Endothelial cell of umbilical vein (primary cell): ENCODE measurements around the gene PALM. TPM values are rescaled to one million over a fixed set of nuclear protein-coding genes. Genes with fewer than 3 reads are reported as not detected.

Source experiments
- BruUV-seq: library from RNA; stranded (reverse); fragments of 400-500 nt; replicated peaks from 2 replicates; lab custom pipeline; 2021; lab: Mats Ljungman, UMichigan
- CTCF ChIA-PET: fragments of 300-600, 350-600 bp; sonication (Branson Sonifier 250); formaldehyde crosslinking; loops from one replicate; lab custom pipeline; 2021; ENCODE audit warnings: antibody characterized with exemption, inconsistent platforms; lab: Charles Lee
- POLR2A ChIA-PET: fragments of 300-600, 350-600 bp; sonication (Branson Sonifier 250); formaldehyde crosslinking; loops from one replicate; lab custom pipeline; 2021; ENCODE audit warnings: antibody characterized with exemption, inconsistent platforms; lab: Charles Lee
- DNase-seq: peaks from one replicate; pipeline ENCODE4 v3.0.0-alpha.2; 2011; ENCODE audit warnings: low read depth, low spot score
- FAIRE-seq: peaks from 2 replicates; lab custom pipeline; 2011; peaks lifted over from hg19 to GRCh38; lab: Jason Lieb, UNC
- H2AFZ ChIP-seq: 2 replicates; pipeline ENCODE4 v1.6.0; 2012; ENCODE audit warnings: low read depth, low read length, control low read depth, inconsistent platforms
- H3K27ac ChIP-seq: 2 replicates; pipeline ENCODE4 v1.5.1; 2011; ENCODE audit warnings: low read depth, mild to moderate bottlenecking, control low read depth, low read length, moderate library complexity; ENCODE audit not compliant: insufficient read depth
- H3K27me3 ChIP-seq, 2 experiments: 2 replicates each; pipeline versions ENCODE4 v1.6.0 to v1.6.1; 2011; ENCODE audit warnings: low read length in 2 of 2, mixed read lengths in 1 of 2; ENCODE audit not compliant: control insufficient read depth in 2 of 2, insufficient read depth in 2 of 2
- H3K36me3 ChIP-seq, 2 experiments: 2 replicates in 1 of 2; 3 replicates in 1 of 2; pipeline ENCODE4 v1.5.1; 2011; ENCODE audit warnings: low read length in 2 of 2, mild to moderate bottlenecking in 1 of 2, moderate library complexity in 1 of 2; ENCODE audit not compliant: control insufficient read depth in 2 of 2, insufficient read depth in 2 of 2; ENCODE audit errors: extremely low read depth in 1 of 2
- H3K4me1 ChIP-seq: 3 replicates; pipeline ENCODE4 v1.5.1; 2011; ENCODE audit warnings: mild to moderate bottlenecking, low read length; ENCODE audit not compliant: control insufficient read depth, insufficient read depth; ENCODE audit errors: extremely low read depth
- H3K4me2 ChIP-seq: 2 replicates; pipeline ENCODE4 v1.6.1; 2011; ENCODE audit warnings: low read length, control low read depth, mixed read lengths; ENCODE audit not compliant: insufficient read depth
- H3K4me3 ChIP-seq, 3 experiments: fragments of 200-600 bp in 1 of 3; sonication (generic), shearing (Covaris generic) in 1 of 3; replicated peaks in 1 of 3; 2 replicates each; pipeline ENCODE4 v1.5.1; 2011 to 2016; ENCODE audit warnings: control low read depth in 3 of 3, low read length in 3 of 3, mild to moderate bottlenecking in 2 of 3, inconsistent platforms in 1 of 3, low read depth in 1 of 3, moderate library complexity in 1 of 3; ENCODE audit not compliant: insufficient read depth in 1 of 3
- H3K79me2 ChIP-seq: 2 replicates; pipeline ENCODE4 v1.6.0; 2012; ENCODE audit warnings: low read length, inconsistent platforms; ENCODE audit not compliant: control insufficient read depth, insufficient read depth
- H3K9ac ChIP-seq: replicated peaks from 2 replicates; pipeline ENCODE3; 2011; ENCODE audit warnings: low read length, control low read depth; ENCODE audit not compliant: insufficient read depth; ENCODE audit errors: extremely low read depth
- H3K9me1 ChIP-seq: replicated peaks from 3 replicates; pipeline ENCODE4 v1.6.0; 2011; ENCODE audit warnings: mild to moderate bottlenecking, low read length; ENCODE audit not compliant: control insufficient read depth, insufficient read depth; ENCODE audit errors: extremely low read depth
- H3K9me3 ChIP-seq: replicated peaks from 2 replicates; pipeline ENCODE4 v1.5.1; 2012; ENCODE audit warnings: low read length, inconsistent platforms; ENCODE audit not compliant: control insufficient read depth, insufficient read depth
- H4K20me1 ChIP-seq: replicated peaks from 2 replicates; pipeline ENCODE3; 2011; ENCODE audit warnings: mild to moderate bottlenecking, low read length; ENCODE audit not compliant: control insufficient read depth, insufficient read depth; ENCODE audit errors: extremely low read depth
- EZH2 ChIP-seq: IDR thresholded peaks from 2 replicates; pipeline ENCODE4 v1.6.1; 2012; ENCODE audit warnings: borderline replicate concordance, low read depth, mild to moderate bottlenecking, moderate library complexity, low read length, inconsistent platforms; ENCODE audit not compliant: severe bottlenecking
- POLR2A ChIP-seq: IDR thresholded peaks from 2 replicates; pipeline ENCODE4 v1.6.1; 2012; ENCODE audit warnings: low read depth, mild to moderate bottlenecking, control low read depth, low read length
- POLR2AphosphoS5 ChIP-seq: IDR thresholded peaks from 2 replicates; pipeline ENCODE4 v1.6.1; 2012; ENCODE audit warnings: low read depth, mild to moderate bottlenecking, control low read depth, low read length, moderate library complexity; ENCODE audit not compliant: insufficient read depth
- dilution Hi-C: fragments of 300-500 bp; cut with MboI; formaldehyde crosslinking; loops from one replicate; pipeline ENCODE4 v1.15.0; 2019; ENCODE audit warnings: low sequenced_read_pairs; ENCODE audit not compliant: extremely low pct_ligation_motif_present
- intact Hi-C: fragments of 100-400 bp; cut with micrococcal nuclease; formaldehyde crosslinking; loops from one replicate; pipeline ENCODE4 v1.10.0; 2022
- polyA plus RNA-seq, 4 experiments: library from polyadenylated mRNA; depleted of rRNA in 3 of 4; stranded (reverse) in 3 of 4; unstranded in 1 of 4; fragments of >200 nt; gene quantifications; 2 replicates each; pipeline versions ENCODE4 v1.2.1 to v1.2.3, GENCODE V29; 2011 to 2012; ENCODE audit warnings: missing spikeins in 1 of 4
- total RNA-seq: library from RNA; stranded (reverse); gene quantifications from 2 replicates; pipeline ENCODE4 v1.2.3, GENCODE V29; 2021

Gene PALM
- total and polyA plus RNA-seq, 2 donors (not counting 3 experiments of a cell fraction or from before 2014, with no cell fraction given) = 3.9 to 31.8 TPM

DNA sequence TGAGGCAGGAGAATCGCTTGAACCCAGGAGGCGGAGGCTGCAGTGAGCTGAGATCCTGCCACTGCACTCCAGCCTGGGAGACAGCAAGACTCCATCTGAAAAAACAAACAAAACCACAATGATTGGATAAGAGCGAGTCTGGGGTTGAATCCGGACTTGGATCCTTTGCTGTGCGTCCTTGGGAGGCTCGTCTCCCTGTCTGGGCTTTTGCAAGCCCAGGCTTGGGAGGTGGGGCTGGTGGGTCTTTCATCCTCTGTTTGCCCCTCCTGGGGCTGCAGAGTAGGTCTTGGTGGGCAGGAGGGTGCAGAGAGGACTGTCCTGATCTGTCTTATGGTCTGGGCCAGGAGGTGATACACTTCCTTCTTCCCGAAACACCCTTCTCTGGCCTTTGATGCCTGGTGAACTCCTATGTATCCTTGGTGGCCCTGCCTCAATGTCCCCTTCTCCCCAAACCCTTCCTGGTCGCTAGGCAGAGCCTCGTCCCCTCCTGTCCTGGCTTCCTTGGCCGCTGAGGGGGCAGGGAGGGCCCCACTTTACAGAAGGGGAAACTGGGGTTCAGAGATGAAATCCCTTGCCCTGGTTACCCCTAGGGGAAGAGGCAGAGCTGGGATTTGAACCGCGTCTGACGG is 16.8 kb downstream of the PALM start:
- H3K4me1 ChIP-seq = peaks cover 8% of the 10 kb centered on the region
- no peaks in the 10 kb centered on the region for H3K36me3 ChIP-seq
- no peak overlapping the region for H3K4me2 ChIP-seq
- dilution Hi-C loops = no loop called here
- H3K79me2 ChIP-seq = no peaks in the 10 kb centered on the region
- no peak overlapping the region for H3K4me3 ChIP-seq
- H3K27me3 ChIP-seq = no peaks in the 10 kb centered on the region
- POLR2A ChIA-PET = no interaction called here
- no peak overlapping the region for H3K27ac ChIP-seq
- intact Hi-C loops = no loop called here
- no peaks in the 10 kb centered on the region for H4K20me1 ChIP-seq
- no peak for TF ChIP-seq POLR2AphosphoS5
- BruUV-seq = no TSS peak
- DNase-seq = no peak
- no peak overlapping the region for H3K9ac ChIP-seq
- no peaks in the 10 kb centered on the region for H3K9me1 ChIP-seq
- H3K9me3 ChIP-seq = no peaks in the 10 kb centered on the region
- FAIRE-seq = no peak
- CTCF ChIA-PET = interaction anchor here (0.7 to 2.0 kb wide), 2 partner anchors 8 to 16 kb away, joined by 3 to 10 read pairs; no protein-coding TSS in a partner anchor
- H2AFZ ChIP-seq = no peak overlapping the region

DNA sequence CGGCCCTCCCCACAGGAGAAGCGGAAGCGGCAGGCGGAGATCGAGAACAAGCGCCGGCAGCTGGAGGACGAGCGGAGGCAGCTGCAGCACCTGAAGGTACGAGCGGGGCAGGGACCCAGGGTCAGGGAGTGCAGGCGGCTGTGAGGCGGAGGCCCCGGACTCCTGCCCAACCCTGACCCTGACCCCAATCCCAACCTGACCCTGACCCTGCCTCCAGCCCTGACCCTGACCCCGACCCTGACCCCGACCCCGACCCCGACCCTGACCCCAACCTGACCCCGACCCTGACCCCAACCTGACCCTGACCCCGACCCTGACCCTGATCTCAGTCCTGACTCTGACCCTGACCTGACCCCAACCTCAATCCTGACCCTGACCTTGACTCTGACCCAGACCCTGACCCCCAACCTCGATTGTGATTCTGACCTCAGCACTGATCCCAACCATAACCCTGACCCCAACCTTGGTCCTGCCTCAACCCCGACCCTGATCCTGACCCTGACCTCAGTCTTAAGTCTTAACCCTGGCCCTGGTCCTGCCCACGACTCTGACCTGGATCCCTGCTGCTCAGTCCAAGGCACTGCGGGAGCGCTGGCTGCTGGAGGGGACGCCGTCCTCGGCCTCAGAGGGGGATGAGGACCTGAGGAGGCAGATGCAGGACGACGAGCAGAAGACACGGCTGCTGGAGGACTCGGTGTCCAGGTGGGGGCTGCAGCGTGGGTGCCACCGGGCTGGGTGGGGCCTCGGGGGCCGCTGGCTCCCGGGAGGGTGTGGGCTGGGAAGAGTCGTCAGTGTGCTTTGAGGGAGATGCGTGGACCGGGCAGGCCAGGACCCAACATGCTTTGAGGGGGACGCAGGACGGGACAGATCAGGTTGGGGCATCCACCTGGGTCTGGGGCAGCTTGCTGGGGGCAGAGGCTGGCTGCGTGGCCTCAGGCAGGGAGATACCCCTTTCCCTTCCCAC is 18.5 kb downstream of the PALM start:
- dilution Hi-C loops = no loop called here
- DNase-seq = peak; percentile 14
- Histone ChIP-seq H3K4me2 (no peak overlapping the region), H3K4me3 (no peak overlapping the region), H3K36me3 (no peaks in the 10 kb centered on the region), H2AFZ (peak overlapping the region; percentile 59), H3K9me3 (no peaks in the 10 kb centered on the region), H3K9me1 (no peaks in the 10 kb centered on the region), H3K79me2 (no peaks in the 10 kb centered on the region), H3K27me3 (no peaks in the 10 kb centered on the region), H3K27ac (peak overlapping the region; percentile 79), H4K20me1 (no peaks in the 10 kb centered on the region), H3K9ac (no peak overlapping the region), H3K4me1 (peaks cover 8% of the 10 kb centered on the region)
- TF ChIP-seq POLR2A (no peak), EZH2 (no peak)
- ChIA-PET CTCF (interaction anchor here (0.9 to 1.5 kb wide), 2 partner anchors 47 to 64 kb away, joined by 3 to 9 read pairs; partner anchors contain the start of gene RNF126), POLR2A (no interaction called here)
- FAIRE-seq = no peak
- no TSS peak for BruUV-seq
- intact Hi-C loops = no loop called here
